ENCODE measurements around the gene CAMK1D.

CAMK1D gene

DNA sequence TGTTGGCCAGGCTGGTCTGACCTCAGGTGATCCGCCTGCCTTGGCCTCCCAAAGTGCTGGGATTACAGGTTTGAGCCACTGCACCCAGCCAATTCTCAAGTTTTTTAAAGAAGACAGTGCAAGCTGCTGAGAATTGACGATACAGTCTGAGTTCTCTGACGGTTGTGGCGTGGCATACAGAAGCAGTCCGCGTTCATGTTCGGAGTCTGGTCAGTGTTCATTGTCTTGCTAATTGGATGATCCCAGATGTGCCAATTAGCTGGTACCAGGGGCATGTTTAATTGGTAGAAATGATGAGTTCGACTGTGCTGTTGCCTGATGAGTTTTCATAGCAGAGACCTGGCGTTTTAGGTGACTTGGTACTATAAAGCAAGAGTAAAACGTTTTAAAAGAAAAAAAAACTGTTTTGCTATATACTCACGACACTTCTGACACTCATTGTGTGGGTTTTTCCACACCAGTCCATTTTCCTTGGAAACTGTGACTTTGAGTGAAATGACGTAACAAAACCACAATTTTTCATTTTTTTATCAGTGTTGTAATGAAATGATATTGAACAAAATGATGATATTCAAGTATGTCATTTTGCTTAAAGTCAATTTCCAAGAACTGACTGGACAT lies 32.3 kb downstream of the CAMK1D start:
- no peak overlapping the region for H3K4me3 ChIP-seq (ENCODE audit: low read depth, low read length)
- TF ChIP-seq, protein P1, sequence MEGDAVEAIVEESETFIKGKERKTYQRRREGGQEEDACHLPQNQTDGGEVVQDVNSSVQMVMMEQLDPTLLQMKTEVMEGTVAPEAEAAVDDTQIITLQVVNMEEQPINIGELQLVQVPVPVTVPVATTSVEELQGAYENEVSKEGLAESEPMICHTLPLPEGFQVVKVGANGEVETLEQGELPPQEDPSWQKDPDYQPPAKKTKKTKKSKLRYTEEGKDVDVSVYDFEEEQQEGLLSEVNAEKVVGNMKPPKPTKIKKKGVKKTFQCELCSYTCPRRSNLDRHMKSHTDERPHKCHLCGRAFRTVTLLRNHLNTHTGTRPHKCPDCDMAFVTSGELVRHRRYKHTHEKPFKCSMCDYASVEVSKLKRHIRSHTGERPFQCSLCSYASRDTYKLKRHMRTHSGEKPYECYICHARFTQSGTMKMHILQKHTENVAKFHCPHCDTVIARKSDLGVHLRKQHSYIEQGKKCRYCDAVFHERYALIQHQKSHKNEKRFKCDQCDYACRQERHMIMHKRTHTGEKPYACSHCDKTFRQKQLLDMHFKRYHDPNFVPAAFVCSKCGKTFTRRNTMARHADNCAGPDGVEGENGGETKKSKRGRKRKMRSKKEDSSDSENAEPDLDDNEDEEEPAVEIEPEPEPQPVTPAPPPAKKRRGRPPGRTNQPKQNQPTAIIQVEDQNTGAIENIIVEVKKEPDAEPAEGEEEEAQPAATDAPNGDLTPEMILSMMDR (IDR thresholded peaks at IDR 0.05; ENCODE audit: low read depth, low read length, missing control alignments) = no peak
- in situ Hi-C loops (cut with HindIII; ENCODE audit: low sequenced_read_pairs) = no loop called here
- DNase-seq (ENCODE audit: low read depth) = no peak

DNA sequence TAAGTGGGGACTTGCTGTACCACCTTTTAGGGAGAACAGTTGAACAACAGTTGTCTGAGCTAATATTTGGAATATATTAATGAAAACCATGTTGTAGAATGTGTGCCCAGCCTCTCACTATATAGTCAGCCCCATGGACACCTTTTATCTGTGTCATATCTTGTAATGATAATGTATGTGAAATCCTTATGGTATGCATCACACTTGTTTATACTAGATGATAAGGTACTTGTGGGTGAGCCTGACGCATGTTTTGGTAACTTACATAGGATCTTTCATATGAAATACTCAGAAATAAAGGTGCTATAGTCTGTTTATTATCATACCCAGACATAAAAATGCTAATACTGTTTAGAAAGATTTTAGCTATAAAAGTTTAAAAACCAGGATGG lies 32.8 kb downstream of the CAMK1D start:
- no peak for DNase-seq (ENCODE audit: low read depth)
- no peak overlapping the region for H3K4me3 ChIP-seq (ENCODE audit: low read depth, low read length)
- TF ChIP-seq, protein P1 (IDR thresholded peaks at IDR 0.05; ENCODE audit: low read depth, low read length, missing control alignments) = no peak
- in situ Hi-C loops (cut with HindIII; ENCODE audit: low sequenced_read_pairs) = no loop called here

DNA sequence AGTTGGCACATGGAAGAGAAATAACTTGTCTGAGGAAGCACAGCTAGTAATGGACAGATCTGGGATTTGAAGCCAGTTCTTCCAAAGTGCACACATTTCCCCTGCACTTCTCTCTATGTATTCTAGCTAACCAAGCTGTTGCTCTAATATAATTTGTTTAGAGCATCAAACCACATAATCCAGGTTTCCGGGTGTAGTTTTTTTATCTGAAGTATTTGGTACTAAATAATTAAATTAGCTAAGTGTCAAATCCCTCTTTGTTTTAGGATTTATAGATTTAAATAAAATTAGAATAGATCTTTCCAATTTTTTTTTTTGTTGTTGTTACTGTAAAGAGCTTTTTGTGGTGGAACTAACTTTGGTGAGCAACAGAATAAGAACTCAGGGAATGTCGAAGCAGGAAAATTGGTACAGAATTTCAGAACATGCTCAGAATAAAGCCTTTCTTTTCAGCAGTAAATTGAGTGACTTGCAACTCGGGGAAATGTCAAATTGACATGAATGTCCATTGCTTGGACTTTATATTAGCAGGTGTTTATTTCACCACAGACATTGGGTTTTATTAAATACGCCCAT lies 33.7 kb downstream of the CAMK1D start:
- in situ Hi-C loops (cut with HindIII; ENCODE audit: low sequenced_read_pairs) = no loop called here
- TF ChIP-seq, protein P1 (IDR thresholded peaks at IDR 0.05; ENCODE audit: low read depth, low read length, missing control alignments) = no peak
- DNase-seq (ENCODE audit: low read depth) = no peak
- no peak overlapping the region for H3K4me3 ChIP-seq (ENCODE audit: low read depth, low read length)

DNA sequence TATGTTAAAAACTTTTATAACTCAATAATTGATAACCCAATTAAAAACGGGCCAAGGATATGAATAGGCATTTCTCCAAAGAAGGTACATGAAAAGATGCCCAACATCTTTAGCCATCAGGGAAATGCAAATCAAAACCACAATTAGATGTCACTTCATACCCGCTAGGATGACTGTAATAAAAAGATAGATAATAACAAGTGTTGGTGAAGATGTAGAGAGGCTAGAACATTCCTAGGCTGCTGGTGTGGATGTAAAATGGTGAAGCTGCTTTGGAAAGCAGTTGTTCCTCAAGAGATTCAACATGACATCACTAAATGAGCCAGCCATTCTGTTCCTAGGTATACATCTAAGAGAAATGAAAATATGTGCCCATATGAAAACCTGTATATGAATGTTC lies 35.6 kb downstream of the CAMK1D start:
- DNase-seq (ENCODE audit: low read depth) = no peak
- TF ChIP-seq, protein P1 (IDR thresholded peaks at IDR 0.05; ENCODE audit: low read depth, low read length, missing control alignments) = no peak
- in situ Hi-C loops (cut with HindIII; ENCODE audit: low sequenced_read_pairs) = no loop called here
- no peak overlapping the region for H3K4me3 ChIP-seq (ENCODE audit: low read depth, low read length)

DNA sequence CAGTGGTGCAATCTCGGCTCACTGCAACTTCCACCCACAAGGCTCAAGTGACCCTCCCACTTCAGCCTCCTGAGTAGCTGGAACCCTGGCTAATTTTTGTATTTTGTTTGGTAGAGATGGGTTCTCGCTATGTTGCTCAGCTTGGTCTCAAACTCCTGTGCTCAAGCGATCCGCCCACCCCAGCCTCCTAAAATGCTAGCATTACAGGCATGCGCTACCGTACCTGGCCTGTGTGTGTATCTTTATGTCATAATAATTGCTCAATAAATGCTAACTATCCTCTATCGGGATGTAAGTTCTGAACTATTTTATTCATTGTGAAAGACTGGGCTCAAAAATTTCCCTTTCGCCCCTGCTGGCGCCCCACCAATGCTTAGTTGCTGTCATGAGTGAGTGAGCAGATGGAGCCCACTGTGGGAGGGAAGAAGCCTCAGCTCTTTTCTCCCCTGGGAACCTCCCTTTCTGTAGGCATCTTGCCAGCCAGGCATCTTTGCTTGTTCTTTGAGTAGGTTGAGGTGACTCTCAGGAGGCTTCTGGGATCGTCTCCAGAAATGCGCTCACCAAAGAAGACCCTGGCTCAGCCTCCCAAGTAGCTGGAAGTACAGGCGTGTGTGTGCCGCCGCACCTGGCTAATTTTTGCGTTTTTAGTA lies 38.3 kb downstream of the CAMK1D start:
- in situ Hi-C loops (cut with HindIII; ENCODE audit: low sequenced_read_pairs) = no loop called here
- DNase-seq (ENCODE audit: low read depth) = no peak
- TF ChIP-seq, protein P1 (IDR thresholded peaks at IDR 0.05; ENCODE audit: low read depth, low read length, missing control alignments) = no peak
- no peak overlapping the region for H3K4me3 ChIP-seq (ENCODE audit: low read depth, low read length)

DNA sequence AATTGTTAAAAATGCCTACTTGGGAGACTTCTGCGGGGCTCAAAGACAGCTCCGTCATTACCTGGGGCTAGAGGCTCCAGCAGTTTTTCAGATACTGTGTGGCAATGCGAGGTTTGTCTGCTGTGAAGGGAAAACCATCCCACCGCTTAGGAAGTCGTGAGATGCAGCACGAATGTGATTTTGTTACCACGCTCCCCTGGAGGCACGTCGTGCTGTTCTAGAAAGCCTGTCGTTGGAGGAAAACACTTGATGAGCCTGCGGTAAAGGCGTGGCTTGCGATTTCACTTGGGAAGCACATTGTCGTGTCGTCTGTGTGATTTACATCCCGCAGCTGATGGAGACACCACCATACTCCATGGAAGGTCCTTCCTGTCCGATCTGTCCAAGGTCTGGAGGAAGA lies 39.3 kb downstream of the CAMK1D start:
- in situ Hi-C loops (cut with HindIII; ENCODE audit: low sequenced_read_pairs) = no loop called here
- DNase-seq (ENCODE audit: low read depth) = no peak
- TF ChIP-seq, protein P1 (IDR thresholded peaks at IDR 0.05; ENCODE audit: low read depth, low read length, missing control alignments) = no peak

More for the DNA sequence above, 39.3 kb downstream of the CAMK1D start:
- no peak overlapping the region for H3K4me3 ChIP-seq (ENCODE audit: low read depth, low read length)

Measured in astrocyte of the cerebellum (primary cell).